CD14-positive monocyte (primary cell): ENCODE data around the gene CDC37. TPM values are rescaled to one million over a fixed set of nuclear protein-coding genes. Genes with fewer than 3 reads are reported as not detected.

Experiments
- DNase-seq, 3 donors: peaks; one replicate each; pipeline ENCODE4 v3.0.0-alpha.2; 2011 to 2022
- H2AFZ ChIP-seq: 2 replicates; pipeline ENCODE4 v1.6.0; 2012; ENCODE audit warnings: mild to moderate bottlenecking, low read depth, low read length, inconsistent platforms; ENCODE audit not compliant: insufficient read depth, poor library complexity, severe bottlenecking
- H3K27ac ChIP-seq, 2 donors: 1 replicate in 1 of 2; 2 replicates in 1 of 2; pipeline ENCODE4 v1.5.1; 2012 to 2013; ENCODE audit warnings: low read length in 2 of 2, control low read depth in 1 of 2, inconsistent platforms in 1 of 2, low read depth in 1 of 2, mild to moderate bottlenecking in 1 of 2
- H3K27me3 ChIP-seq, 2 donors: one replicate each; pipeline versions ENCODE4 v1.6.0 to v1.6.1; 2011 to 2013; ENCODE audit warnings: low read length in 2 of 2; ENCODE audit not compliant: control insufficient read depth in 2 of 2, insufficient read depth in 2 of 2
- H3K36me3 ChIP-seq, 2 donors: replicated peaks in 1 of 2; 1 replicate in 1 of 2; 2 replicates in 1 of 2; pipeline versions ENCODE4 v1.5.1 to v1.6.1; 2012 to 2013; ENCODE audit warnings: low read length in 2 of 2, control low read depth in 1 of 2, inconsistent platforms in 1 of 2, mild to moderate bottlenecking in 1 of 2; ENCODE audit not compliant: insufficient read depth in 2 of 2, control insufficient read depth in 1 of 2
- H3K4me1 ChIP-seq, 2 donors: 1 replicate in 1 of 2; 2 replicates in 1 of 2; pipeline versions ENCODE4 v1.5.1 to v1.6.1; 2012 to 2013; ENCODE audit warnings: low read length in 2 of 2, control low read depth in 1 of 2, inconsistent platforms in 1 of 2, mild to moderate bottlenecking in 1 of 2, moderate library complexity in 1 of 2; ENCODE audit not compliant: insufficient read depth in 2 of 2, control insufficient read depth in 1 of 2
- H3K4me2 ChIP-seq: replicated peaks from 2 replicates; pipeline ENCODE3; 2012; ENCODE audit warnings: low read length, moderate library complexity, mild to moderate bottlenecking; ENCODE audit not compliant: poor library complexity, severe bottlenecking; ENCODE audit errors: extremely low read depth
- H3K4me3 ChIP-seq, 3 experiments: fragments of 200-600 bp in 1 of 3; sonication (generic) in 1 of 3; replicated peaks in 1 of 3; 1 replicate in 2 of 3; 2 replicates in 1 of 3; pipeline ENCODE4 v1.5.1; 2011 to 2013; ENCODE audit warnings: low read length in 3 of 3, mild to moderate bottlenecking in 3 of 3, control low read depth in 2 of 3, low read depth in 2 of 3, inconsistent platforms in 1 of 3, moderate library complexity in 1 of 3
- H3K79me2 ChIP-seq: 2 replicates; pipeline ENCODE4 v1.6.0; 2012; ENCODE audit warnings: mild to moderate bottlenecking, control low read depth, inconsistent platforms, low read length, moderate library complexity; ENCODE audit not compliant: insufficient read depth
- H3K9ac ChIP-seq: 2 replicates; pipeline ENCODE4 v1.6.0; 2017; ENCODE audit warnings: low read length, mild to moderate bottlenecking; ENCODE audit not compliant: insufficient read depth, poor library complexity, severe bottlenecking
- H3K9me3 ChIP-seq, 2 donors: replicated peaks in 1 of 2; 1 replicate in 1 of 2; 2 replicates in 1 of 2; pipeline versions ENCODE4 v1.5.1 to v1.6.1; 2012 to 2013; ENCODE audit warnings: low read length in 2 of 2, control low read depth in 1 of 2; ENCODE audit not compliant: control insufficient read depth in 1 of 2, insufficient read depth in 1 of 2
- H4K20me1 ChIP-seq: 2 replicates; pipeline ENCODE4 v1.6.0; 2012; ENCODE audit warnings: mild to moderate bottlenecking, low read length, control low read depth, moderate library complexity; ENCODE audit not compliant: insufficient read depth
- H3K27ac Mint-ChIP-seq, 7 donors: one replicate each; pipeline ENCODE4 v1.8.0; 2020; ENCODE audit warnings: mild to moderate bottlenecking in 7 of 7, mixed read lengths in 7 of 7, moderate library complexity in 6 of 7, inconsistent platforms in 2 of 7
- H3K27me3 Mint-ChIP-seq, 3 donors: one replicate each; pipeline ENCODE4 v1.8.0; 2021 to 2022; ENCODE audit warnings: low read depth in 3 of 3, mild to moderate bottlenecking in 3 of 3, mixed read lengths in 3 of 3, moderate library complexity in 3 of 3, inconsistent platforms in 1 of 3
- H3K36me3 Mint-ChIP-seq, 2 donors: one replicate each; pipeline ENCODE4 v1.8.0; 2020; ENCODE audit warnings: mixed read lengths in 2 of 2, inconsistent platforms in 1 of 2, mild to moderate bottlenecking in 1 of 2
- H3K4me1 Mint-ChIP-seq: one replicate; pipeline ENCODE4 v1.8.0; 2020; ENCODE audit warnings: mild to moderate bottlenecking, mixed read lengths
- H3K4me3 Mint-ChIP-seq, 2 donors: one replicate each; pipeline ENCODE4 v1.8.0; 2020; ENCODE audit warnings: mild to moderate bottlenecking in 2 of 2, mixed read lengths in 2 of 2, moderate library complexity in 1 of 2
- H3K9me3 Mint-ChIP-seq, 7 donors: one replicate each; pipeline ENCODE4 v1.8.0; 2020 to 2022; ENCODE audit warnings: mixed read lengths in 7 of 7, mild to moderate bottlenecking in 6 of 7, moderate library complexity in 6 of 7, inconsistent platforms in 2 of 7
- WGBS: methylation state at CpG from one replicate; pipeline ENCODE4 v1.1.5; 2013; ENCODE audit warnings: missing lambda C conversion rate; ENCODE audit not compliant: insufficient coverage; 5-methylcytosine and 5-hydroxymethylcytosine counted together
- intact Hi-C, 2 donors: fragments of 100-400 bp; cut with micrococcal nuclease; formaldehyde crosslinking; loops; one replicate each; pipeline versions ENCODE4 v1.15.0 to v1.15.1; 2023
- polyA plus RNA-seq, 3 donors: library from polyadenylated mRNA; depleted of rRNA in 1 of 3; unstranded in 2 of 3; stranded (reverse) in 1 of 3; fragments of 300-500 nt in 2 of 3; fragments of >200 nt in 1 of 3; fragmentation: Illumina TruSeq in 2 of 3; gene quantifications; 1 replicate in 2 of 3; 2 replicates in 1 of 3; pipeline ENCODE4 v1.2.3, GENCODE V29; 2012 to 2021
- TF ChIP-seq, protein P1 (sequence below): fragments of 200-600 bp; IDR thresholded peaks from one replicate; pipeline ENCODE4 v1.8.0; 2022; ENCODE audit warnings: antibody characterized with exemption, mild to moderate bottlenecking

CDC37 gene
- polyA plus RNA-seq, 3 donors = 49.3 to 575 (median 54.9) TPM

DNA sequence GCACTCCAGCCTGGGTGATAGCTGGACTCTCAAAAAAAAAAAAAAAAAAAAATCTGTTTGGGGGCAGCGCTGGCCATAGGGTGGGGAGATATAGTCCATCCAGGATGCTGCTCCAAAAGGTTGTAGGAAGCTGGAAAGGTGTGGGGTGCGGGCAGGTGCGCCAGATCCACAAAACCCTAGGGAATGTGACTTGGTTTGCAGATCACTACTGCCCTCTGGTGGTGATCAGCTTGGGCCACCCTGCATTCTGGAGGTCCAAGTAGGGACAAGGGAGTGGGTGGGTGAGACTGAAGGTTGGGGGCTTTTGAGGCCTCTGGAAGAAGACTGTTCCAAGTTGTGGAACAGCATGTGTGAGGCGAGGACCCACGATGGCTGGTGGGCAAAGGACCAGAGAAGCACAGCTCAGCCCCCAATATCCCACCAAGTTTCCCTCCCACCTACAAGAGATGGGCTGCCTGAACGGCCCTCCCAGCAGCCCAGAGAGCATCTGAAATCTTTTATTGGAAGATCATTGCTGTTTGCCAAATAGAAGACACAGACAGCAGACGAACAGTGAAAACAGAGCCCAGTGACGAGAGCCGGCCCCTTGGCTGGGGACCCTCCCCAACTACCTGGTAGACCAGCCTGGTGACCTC, 12.6 kb downstream of the CDC37 start:
- H3K27me3 ChIP-seq = no peaks in the 10 kb centered on the region
- peak overlapping the region in 1 of 2 donors; percentile 13 for H3K4me3 Mint-ChIP-seq
- H3K27ac Mint-ChIP-seq = peak overlapping the region in 4 of 7 donors; percentile 35 to 75 (median 64)
- 61% methylated on average over 8 of the region's 9 CpGs for WGBS
- peaks cover 0 to 9% (median 0%) of the 10 kb centered on the region in 3 donors for H3K27me3 Mint-ChIP-seq
- no peak overlapping the region for H3K4me3 ChIP-seq
- peaks cover 5% of the 10 kb centered on the region for H3K4me1 Mint-ChIP-seq
- no peak overlapping the region for H3K27ac ChIP-seq
- intact Hi-C loops = loop anchor here (2.0 to 5.0 kb wide), 2 partner anchors 132 to 458 kb away; no protein-coding TSS in a partner anchor
- no peak overlapping the region for H3K9ac ChIP-seq
- no peak overlapping the region for H2AFZ ChIP-seq
- H3K9me3 Mint-ChIP-seq = no peaks in the 10 kb centered on the region
- peak; percentile 64 to 75 (median 64) for DNase-seq
- no peak overlapping the region for H3K4me2 ChIP-seq
- no peaks in the 10 kb centered on the region for H3K79me2 ChIP-seq
- peaks cover 6% of the 10 kb centered on the region for H4K20me1 ChIP-seq
- peaks cover 42 to 48% of the 10 kb centered on the region in 2 donors for H3K36me3 ChIP-seq
- TF ChIP-seq, protein P1, sequence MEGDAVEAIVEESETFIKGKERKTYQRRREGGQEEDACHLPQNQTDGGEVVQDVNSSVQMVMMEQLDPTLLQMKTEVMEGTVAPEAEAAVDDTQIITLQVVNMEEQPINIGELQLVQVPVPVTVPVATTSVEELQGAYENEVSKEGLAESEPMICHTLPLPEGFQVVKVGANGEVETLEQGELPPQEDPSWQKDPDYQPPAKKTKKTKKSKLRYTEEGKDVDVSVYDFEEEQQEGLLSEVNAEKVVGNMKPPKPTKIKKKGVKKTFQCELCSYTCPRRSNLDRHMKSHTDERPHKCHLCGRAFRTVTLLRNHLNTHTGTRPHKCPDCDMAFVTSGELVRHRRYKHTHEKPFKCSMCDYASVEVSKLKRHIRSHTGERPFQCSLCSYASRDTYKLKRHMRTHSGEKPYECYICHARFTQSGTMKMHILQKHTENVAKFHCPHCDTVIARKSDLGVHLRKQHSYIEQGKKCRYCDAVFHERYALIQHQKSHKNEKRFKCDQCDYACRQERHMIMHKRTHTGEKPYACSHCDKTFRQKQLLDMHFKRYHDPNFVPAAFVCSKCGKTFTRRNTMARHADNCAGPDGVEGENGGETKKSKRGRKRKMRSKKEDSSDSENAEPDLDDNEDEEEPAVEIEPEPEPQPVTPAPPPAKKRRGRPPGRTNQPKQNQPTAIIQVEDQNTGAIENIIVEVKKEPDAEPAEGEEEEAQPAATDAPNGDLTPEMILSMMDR = peak; percentile 78
- H3K9me3 ChIP-seq = no peaks in the 10 kb centered on the region
- H3K4me1 ChIP-seq = peaks cover 0 to 6% of the 10 kb centered on the region in 2 donors
- peaks cover 40 to 59% of the 10 kb centered on the region in 2 donors for H3K36me3 Mint-ChIP-seq

DNA sequence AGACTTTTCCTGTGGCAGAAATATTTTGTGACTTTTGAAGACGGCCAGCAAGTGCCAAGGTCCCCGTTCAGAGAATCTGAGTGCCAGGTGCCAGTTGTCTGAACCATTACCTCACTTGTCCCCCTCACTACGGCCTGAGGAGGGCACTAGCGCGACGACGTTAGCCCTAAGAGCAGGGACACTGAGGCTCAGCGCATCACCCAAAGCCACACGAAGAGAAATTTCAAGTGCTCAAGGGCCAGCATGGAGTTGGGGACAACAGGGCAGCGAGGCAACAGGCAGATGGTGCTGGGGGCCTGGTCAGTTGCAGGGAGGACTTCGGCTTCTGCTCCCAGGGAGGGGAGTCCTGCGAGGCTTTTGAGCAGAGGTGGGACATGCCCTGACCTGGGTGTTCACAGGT, 13.5 kb downstream of the CDC37 start:
- Histone ChIP-seq H3K27ac (no peak overlapping the region), H3K9ac (no peak overlapping the region), H3K36me3 (peaks cover 37 to 41% of the 10 kb centered on the region in 2 donors), H3K9me3 (no peaks in the 10 kb centered on the region), H3K4me1 (peaks cover 0 to 6% of the 10 kb centered on the region in 2 donors), H3K27me3 (no peaks in the 10 kb centered on the region), H4K20me1 (peaks cover 6% of the 10 kb centered on the region), H3K79me2 (no peaks in the 10 kb centered on the region), H3K4me3 (no peak overlapping the region), H3K4me2 (no peak overlapping the region), H2AFZ (no peak overlapping the region)
- H3K27me3 Mint-ChIP-seq = peaks cover 0 to 9% (median 0%) of the 10 kb centered on the region in 3 donors
- peaks cover 5% of the 10 kb centered on the region for H3K4me1 Mint-ChIP-seq
- no peak overlapping the region for H3K4me3 Mint-ChIP-seq
- H3K9me3 Mint-ChIP-seq = no peaks in the 10 kb centered on the region
- no peak for DNase-seq
- intact Hi-C loops = loop anchor here (1.0 to 5.0 kb wide), 4 partner anchors 58 to 458 kb away; partner anchors contain the start of gene RAVER1 (in 1 of the 2)
- H3K27ac Mint-ChIP-seq = peak overlapping the region in 5 of 7 donors; percentile 21 to 75 (median 30)
- peaks cover 33 to 52% of the 10 kb centered on the region in 2 donors for H3K36me3 Mint-ChIP-seq
- TF ChIP-seq, protein P1 = no peak
- WGBS = 79% methylated on average over 12 of the region's 12 CpGs
